ENCODE results near the gene CAPN1.
"Not testable (repeated sequence)": the region's sequence is repeated elsewhere in the genome, so short reads cannot be mapped to it uniquely, and the experiment has no call there.

Gene CAPN1

GRCh38 chr11:65159012-65159411 lies 22.7 kb upstream of the CAPN1 start:
- in situ Hi-C loops (cut with MboI; ENCODE audit: low sequenced_read_pairs) = no loop called here

- in situ Hi-C loops (cut with MboI; ENCODE audit: low sequenced_read_pairs) = no loop called here
Observed at GRCh38 chr11:65160643-65161042, 21.1 kb upstream of the CAPN1 start.

GRCh38 chr11:65163684-65164083 lies 18.0 kb upstream of the CAPN1 start:
- in situ Hi-C loops (cut with MboI; ENCODE audit: low sequenced_read_pairs) = no loop called here

- in situ Hi-C loops (cut with MboI; ENCODE audit: low sequenced_read_pairs) = no loop called here
Observed at GRCh38 chr11:65165410-65166317, 16.1 kb upstream of the CAPN1 start.

- in situ Hi-C loops (cut with MboI; ENCODE audit: low sequenced_read_pairs) = no loop called here
Observed at GRCh38 chr11:65166893-65167292, 14.8 kb upstream of the CAPN1 start.

- in situ Hi-C loops (cut with MboI; ENCODE audit: low sequenced_read_pairs) = no loop called here
Observed at GRCh38 chr11:65167656-65168055, 14.1 kb upstream of the CAPN1 start.

- in situ Hi-C loops (cut with MboI; ENCODE audit: low sequenced_read_pairs) = no loop called here
Observed at GRCh38 chr11:65169164-65169641, 12.5 kb upstream of the CAPN1 start.

GRCh38 chr11:65170058-65170534 lies 11.6 kb upstream of the CAPN1 start, which contains the start of gene SPDYC:
SPDYC (plus strand) TSS chr11:65170233; CDS start chr11:65171358, 1,125 bp downstream.
- in situ Hi-C loops (cut with MboI; ENCODE audit: low sequenced_read_pairs) = no loop called here

GRCh38 chr11:65172600-65172999 lies 9.1 kb upstream of the CAPN1 start:
- in situ Hi-C loops (cut with MboI; ENCODE audit: low sequenced_read_pairs) = no loop called here

- in situ Hi-C loops (cut with MboI; ENCODE audit: low sequenced_read_pairs) = not testable (repeated sequence)
Observed at GRCh38 chr11:65174571-65175010, 7.1 kb upstream of the CAPN1 start.

- in situ Hi-C loops (cut with MboI; ENCODE audit: low sequenced_read_pairs) = no loop called here
Observed at GRCh38 chr11:65180877-65181568, 705 bp upstream of the CAPN1 start.

- in situ Hi-C loops (cut with MboI; ENCODE audit: low sequenced_read_pairs) = no loop called here
Observed at GRCh38 chr11:65182258-65183170, 786 bp downstream of the CAPN1 start.

GRCh38 chr11:65183201-65183891 lies 1.6 kb downstream of the CAPN1 start:
- in situ Hi-C loops (cut with MboI; ENCODE audit: low sequenced_read_pairs) = no loop called here

- in situ Hi-C loops (cut with MboI; ENCODE audit: low sequenced_read_pairs) = no loop called here
Observed at GRCh38 chr11:65184146-65184545, 2.4 kb downstream of the CAPN1 start.

- in situ Hi-C loops (cut with MboI; ENCODE audit: low sequenced_read_pairs) = no loop called here
Observed at GRCh38 chr11:65185171-65185570, 3.4 kb downstream of the CAPN1 start.

GRCh38 chr11:65185869-65186341 lies 4.2 kb downstream of the CAPN1 start:
- in situ Hi-C loops (cut with MboI; ENCODE audit: low sequenced_read_pairs) = no loop called here

- in situ Hi-C loops (cut with MboI; ENCODE audit: low sequenced_read_pairs) = no loop called here
Observed at GRCh38 chr11:65186701-65187100, 5.0 kb downstream of the CAPN1 start.

- in situ Hi-C loops (cut with MboI; ENCODE audit: low sequenced_read_pairs) = no loop called here
Observed at GRCh38 chr11:65187146-65187675, 5.5 kb downstream of the CAPN1 start.

GRCh38 chr11:65187971-65188461 lies 6.3 kb downstream of the CAPN1 start:
- in situ Hi-C loops (cut with MboI; ENCODE audit: low sequenced_read_pairs) = no loop called here

All from HL-60/S4 (cell line).